Measurements from ENCODE around the gene PRRT2. TPM values are rescaled to one million over a fixed set of nuclear protein-coding genes. Genes with fewer than 3 reads are reported as not detected.
"Not testable (repeated sequence)": the region's sequence is repeated elsewhere in the genome, so short reads cannot be mapped to it uniquely, and the experiment has no call there.

The PRRT2 gene
- total RNA-seq: 0.95 and 1.1 TPM in 2 replicates

GRCh38 chr16:29811896-29812665, at the start of gene PRRT2:
PRRT2 (plus strand) TSS chr16:29812193; CDS start chr16:29813055, 862 bp downstream.
- intact Hi-C loops (cut with micrococcal nuclease): no loop called here

- intact Hi-C loops (cut with micrococcal nuclease): no loop called here
These were observed 48.7 kb upstream of the PRRT2 start for GRCh38 chr16:29763326-29763725.

GRCh38 chr16:29765167-29766032, 46.6 kb upstream of the PRRT2 start:
- intact Hi-C loops (cut with micrococcal nuclease): no loop called here

GRCh38 chr16:29766571-29766970, 45.4 kb upstream of the PRRT2 start:
- intact Hi-C loops (cut with micrococcal nuclease): no loop called here

DNA sequence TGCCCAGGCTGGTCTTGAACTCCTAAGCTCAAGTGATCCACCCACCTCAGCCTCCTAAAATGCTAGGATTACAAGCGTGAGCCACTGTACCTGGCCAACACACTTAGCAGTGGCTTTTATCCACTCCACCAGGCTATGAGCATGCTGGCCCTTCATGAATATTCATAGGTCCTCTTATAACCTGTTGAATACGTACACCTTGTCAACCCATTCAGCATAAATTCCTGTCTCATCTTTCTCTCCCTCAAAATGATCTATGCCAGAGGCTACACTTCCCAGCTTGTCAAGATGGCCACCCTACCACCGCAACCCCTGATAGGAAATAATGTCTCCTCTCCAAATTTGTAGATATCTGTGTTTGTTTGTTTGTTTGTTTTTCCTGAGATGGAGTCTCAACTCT, 44.9 kb upstream of the PRRT2 start:
- intact Hi-C loops (cut with micrococcal nuclease): no loop called here

DNA sequence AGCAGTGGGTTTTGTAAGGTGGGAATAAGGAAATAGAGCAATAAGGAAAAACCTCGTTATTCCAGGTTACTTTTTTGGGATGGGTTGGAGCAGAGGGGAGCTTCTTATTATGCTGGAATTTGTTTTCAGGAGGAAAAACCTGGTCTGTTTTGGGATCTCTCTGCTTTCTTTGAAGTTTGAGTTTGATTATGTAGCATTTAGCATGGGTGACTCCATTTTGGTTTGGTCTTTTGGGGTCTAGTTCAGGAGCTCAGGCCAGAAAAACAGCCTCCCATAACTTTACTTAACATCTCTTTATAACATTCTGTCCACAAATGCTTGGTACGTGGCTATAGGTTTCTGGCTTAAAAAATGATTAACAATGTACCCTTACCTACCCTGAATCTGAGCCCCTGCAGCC, 42.5 kb upstream of the PRRT2 start:
- intact Hi-C loops (cut with micrococcal nuclease): no loop called here

DNA sequence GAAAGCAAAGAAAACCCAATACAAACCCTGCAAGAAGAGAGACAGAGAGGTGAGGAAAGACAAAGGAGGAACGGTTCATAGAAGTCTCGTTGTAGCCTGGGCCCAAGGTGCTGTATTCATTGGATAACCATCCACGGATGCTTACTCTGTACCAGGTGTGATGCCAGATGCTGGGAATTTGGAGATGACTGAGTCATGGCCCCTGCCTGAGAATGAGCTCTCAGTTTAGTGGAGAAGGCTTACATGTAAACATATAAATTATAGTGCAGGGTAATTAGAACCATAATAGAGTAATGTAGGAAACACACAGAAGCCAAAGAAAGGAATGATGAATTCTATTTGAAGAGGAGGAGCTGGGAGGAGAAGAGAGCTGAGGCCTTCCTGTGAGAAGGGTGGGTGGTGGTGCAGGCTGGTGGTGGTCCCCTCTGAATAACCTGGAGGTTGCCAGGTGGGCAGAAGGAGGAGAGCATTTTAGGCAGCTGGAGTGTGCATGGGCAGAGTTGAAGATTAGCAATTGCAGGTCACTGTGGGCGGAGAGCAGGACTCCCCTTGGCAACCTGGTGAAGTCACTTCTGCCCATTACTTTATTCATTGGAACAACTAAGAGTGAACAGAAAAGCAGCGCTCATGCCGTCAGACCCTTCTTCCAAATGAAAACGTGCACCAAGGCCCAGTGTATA, 41.6 kb upstream of the PRRT2 start:
- intact Hi-C loops (cut with micrococcal nuclease): no loop called here

DNA sequence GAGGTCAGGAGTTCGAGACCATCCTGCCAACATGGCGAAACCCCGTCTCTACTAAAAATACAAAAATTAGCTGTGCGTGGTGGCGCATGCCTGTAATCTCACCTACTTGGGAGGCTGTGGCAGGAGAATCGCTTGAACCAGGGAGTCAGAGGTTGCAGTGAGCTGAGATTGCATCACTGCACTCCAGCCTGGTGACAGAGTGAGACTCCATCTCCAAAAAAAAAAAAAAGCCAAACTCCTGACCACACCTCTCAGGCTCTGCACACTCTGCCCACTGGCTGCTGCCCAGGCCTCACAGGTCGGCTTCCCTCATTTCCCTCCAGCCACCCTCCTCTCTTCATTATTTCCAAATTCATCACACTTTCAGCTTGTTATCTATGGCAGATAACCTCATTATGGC, 39.7 kb upstream of the PRRT2 start:
- intact Hi-C loops (cut with micrococcal nuclease): not testable (repeated sequence)

- intact Hi-C loops (cut with micrococcal nuclease): no loop called here
These were observed 37.3 kb upstream of the PRRT2 start for GRCh38 chr16:29774730-29775129.

DNA sequence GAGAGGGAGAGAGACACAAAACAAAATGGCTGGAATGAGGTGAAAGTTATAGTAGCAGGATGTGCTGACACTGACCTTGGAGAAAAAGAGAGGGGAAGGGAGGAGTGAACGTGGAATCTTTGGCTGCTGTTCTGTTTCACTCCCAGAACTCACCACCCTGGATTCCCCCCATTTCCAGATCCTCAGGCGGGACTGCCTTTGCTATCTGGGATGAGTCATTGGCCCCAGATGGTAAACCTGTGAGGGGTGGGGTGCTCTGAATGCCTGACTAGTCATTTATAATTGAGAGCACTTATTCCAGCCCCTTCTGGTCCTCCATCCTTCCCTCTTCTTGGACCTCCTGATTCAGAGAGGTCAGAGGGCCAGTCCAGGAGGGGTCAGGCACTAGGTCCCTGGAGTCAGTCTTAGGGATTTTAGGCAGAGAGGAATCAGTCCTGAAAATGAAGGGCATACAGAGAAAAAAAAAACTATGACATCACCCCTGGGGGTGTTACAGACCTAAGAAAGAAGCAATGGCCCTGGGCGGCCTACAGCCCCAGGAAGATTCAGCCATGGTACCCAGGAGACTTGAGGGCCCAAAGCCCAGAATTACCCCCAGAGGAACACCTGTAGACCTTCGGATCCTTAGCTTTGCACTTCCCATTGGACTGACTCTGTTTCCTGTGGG, 36.1 kb upstream of the PRRT2 start:
- intact Hi-C loops (cut with micrococcal nuclease): no loop called here

DNA sequence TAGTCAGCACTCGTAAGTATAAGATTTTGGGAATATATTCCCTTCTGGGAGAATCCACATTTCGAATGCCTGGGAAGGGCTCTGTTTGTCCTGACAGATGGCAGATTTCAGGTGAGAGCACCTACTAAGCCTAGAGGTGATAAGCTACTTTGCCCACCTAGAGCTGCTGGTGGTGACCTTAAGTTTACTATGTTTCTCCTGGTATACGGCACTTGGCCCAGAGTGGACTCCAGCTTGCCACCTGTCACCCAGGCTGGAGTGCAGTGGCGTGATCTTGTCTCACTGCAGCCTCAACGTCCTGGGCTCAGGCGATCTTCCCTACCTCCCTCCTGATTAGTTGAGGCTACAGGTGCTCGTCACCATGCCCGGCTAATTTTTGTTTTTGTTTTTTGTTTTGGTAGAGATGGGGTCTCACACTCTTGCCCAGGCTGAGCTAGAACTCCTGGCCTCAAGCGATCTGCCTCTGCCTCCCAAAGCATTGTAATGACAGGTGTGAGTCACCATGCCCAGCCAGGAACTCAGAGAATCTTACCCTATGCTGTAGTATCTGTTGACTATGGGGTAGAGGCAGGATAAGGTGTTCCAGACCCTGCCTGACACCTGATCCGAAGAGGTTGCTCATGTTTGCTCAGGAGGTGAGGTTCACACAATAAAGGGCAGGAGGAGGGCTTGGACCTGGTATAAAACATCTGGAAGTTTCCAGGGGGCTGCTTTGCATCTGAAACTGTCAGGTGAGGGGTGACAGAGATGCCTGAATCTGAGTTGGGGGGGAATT, 34.2 kb upstream of the PRRT2 start, which contains the start of gene ZG16:
Gene ZG16, plus strand, starts transcription at position 681 of the 775 bp plus-strand sequence. CDS start 1,011 bp downstream, outside the sequence.
- intact Hi-C loops (cut with micrococcal nuclease): no loop called here

- intact Hi-C loops (cut with micrococcal nuclease): no loop called here
These were observed 32.5 kb upstream of the PRRT2 start for GRCh38 chr16:29779474-29779873.

DNA sequence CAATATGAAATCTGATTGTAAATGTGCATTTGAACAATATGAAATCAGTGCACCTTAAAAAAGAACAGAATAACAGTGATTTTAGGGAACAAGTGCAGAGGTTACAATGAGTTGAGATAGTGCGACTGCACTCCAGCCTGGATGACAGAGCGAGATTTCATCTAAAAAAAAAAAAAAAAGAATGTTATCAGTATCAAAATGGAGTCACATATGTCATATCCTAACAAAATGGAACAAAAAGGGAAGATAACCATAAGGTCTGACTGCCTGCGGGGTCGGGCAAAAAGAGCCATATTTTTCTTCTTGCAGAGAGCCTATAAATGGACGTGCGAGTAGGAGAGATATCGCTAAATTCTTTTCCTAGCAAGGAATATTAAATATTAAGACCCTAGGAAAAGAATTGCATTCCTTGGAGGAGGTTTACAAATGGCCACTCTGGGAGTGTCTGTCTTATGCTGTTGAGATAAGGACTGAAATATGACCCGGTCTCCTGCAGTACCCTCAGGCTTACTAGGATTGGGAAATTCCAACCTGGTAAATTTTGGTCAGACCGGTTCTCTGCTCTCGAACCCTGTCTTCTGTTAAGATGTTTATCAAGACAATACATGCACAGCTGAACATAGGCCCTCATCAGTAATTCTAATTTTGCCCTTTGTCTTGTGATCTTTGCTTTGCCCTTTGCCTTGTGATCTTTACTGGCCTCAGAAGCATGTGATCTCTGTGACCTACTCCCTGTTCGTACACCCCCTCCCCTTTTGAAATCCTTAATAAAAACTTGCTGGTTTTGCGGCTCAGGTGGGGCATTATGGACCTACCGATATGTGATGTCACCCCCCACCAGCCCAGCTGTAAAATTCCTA, 28.7 kb upstream of the PRRT2 start:
- intact Hi-C loops (cut with micrococcal nuclease): not testable (repeated sequence)

GRCh38 chr16:29784157-29784556, 27.8 kb upstream of the PRRT2 start:
- intact Hi-C loops (cut with micrococcal nuclease): loop anchor here (2.0 kb wide), 1 partner anchor 31 kb away; no protein-coding TSS in a partner anchor

GRCh38 chr16:29784901-29785500, 27.0 kb upstream of the PRRT2 start:
- intact Hi-C loops (cut with micrococcal nuclease): loop anchor here (1.0 to 2.0 kb wide), 2 partner anchors 30 to 84 kb away; no protein-coding TSS in a partner anchor

- intact Hi-C loops (cut with micrococcal nuclease): not testable (repeated sequence)
These were observed 24.8 kb upstream of the PRRT2 start for GRCh38 chr16:29787155-29787554.

DNA sequence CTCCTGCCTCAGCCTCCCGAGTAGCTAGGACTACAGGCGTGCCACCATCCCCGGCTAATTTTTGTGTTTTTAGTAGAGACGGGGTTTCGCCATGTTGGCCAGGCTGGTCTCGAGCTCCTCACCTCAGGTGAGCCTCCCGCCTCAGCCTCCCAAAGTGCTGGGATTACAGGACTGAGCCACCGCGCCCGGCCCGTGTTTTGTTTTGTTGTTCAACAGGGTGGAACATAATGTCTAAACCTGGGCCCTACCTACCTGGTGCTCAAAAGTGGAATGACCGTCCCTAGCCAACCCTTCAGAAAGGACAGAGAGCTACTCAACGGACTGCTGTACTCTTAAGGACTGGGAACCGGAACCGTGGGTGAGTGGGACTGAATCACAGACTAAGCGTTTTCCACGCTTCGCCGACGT, 22.2 kb upstream of the PRRT2 start:
- intact Hi-C loops (cut with micrococcal nuclease): loop anchor here (1.0 to 2.0 kb wide), 4 partner anchors 16 to 89 kb away; partner anchors contain the start of gene PAGR1

GRCh38 chr16:29790183-29790948, 21.6 kb upstream of the PRRT2 start, which contains the start of gene KIF22:
KIF22 (plus strand) TSS chr16:29790751; CDS start chr16:29790760, 9 bp downstream.
- intact Hi-C loops (cut with micrococcal nuclease): loop anchor here (1.0 to 2.0 kb wide), 4 partner anchors 15 to 90 kb away; partner anchors contain the start of gene PAGR1

All from T-helper 2 cell treated with Interferon-gamma antibody and Interleukin-4, amounts not matched to agents 100 ng/mL and 5 ng/mL, for 36 hours (primary cell).